ENCODE measurements around the gene ANXA1. TPM values are rescaled to one million over a fixed set of nuclear protein-coding genes. Genes with fewer than 3 reads are reported as not detected.
"Not testable (repeated sequence)": the region's sequence is repeated elsewhere in the genome, so short reads cannot be mapped to it uniquely, and the experiment has no call there.

The ANXA1 gene
- total RNA-seq, 2 experiments from 2014 or later, result 171 to 187 TPM

GRCh38 chr9:73182928-73183327 is 31.3 kb downstream of the ANXA1 start:
- POLR2A ChIA-PET, result no interaction called here
- Mint-ChIP-seq H3K27me3 (peaks cover 10% of the 10 kb centered on the region), H3K36me3 (no peaks in the 10 kb centered on the region), H3K9me3 (no peaks in the 10 kb centered on the region), H3K4me3 (no peak overlapping the region), H3K27ac (no peak overlapping the region), H3K4me1 (peaks cover 3% of the 10 kb centered on the region)
- no peak for ATAC-seq (ENCODE audit: low read depth)
- DNase-seq, result no peak

GRCh38 chr9:73183428-73183827 is 31.8 kb downstream of the ANXA1 start:
- no peak for ATAC-seq (ENCODE audit: low read depth)
- Mint-ChIP-seq H3K36me3 (no peaks in the 10 kb centered on the region), H3K4me3 (no peak overlapping the region), H3K9me3 (no peaks in the 10 kb centered on the region), H3K27me3 (peaks cover 13% of the 10 kb centered on the region), H3K27ac (no peak overlapping the region), H3K4me1 (peaks cover 3% of the 10 kb centered on the region)
- POLR2A ChIA-PET, result no interaction called here
- no peak for DNase-seq

GRCh38 chr9:73183917-73184861 is 32.5 kb downstream of the ANXA1 start:
- Mint-ChIP-seq H3K36me3 (no peaks in the 10 kb centered on the region), H3K9me3 (no peaks in the 10 kb centered on the region), H3K4me3 (no peak overlapping the region), H3K4me1 (peaks cover 3% of the 10 kb centered on the region), H3K27me3 (peaks cover 13% of the 10 kb centered on the region), H3K27ac (no peak overlapping the region)
- POLR2A ChIA-PET, result no interaction called here
- no peak for DNase-seq
- no peak for ATAC-seq (ENCODE audit: low read depth)

GRCh38 chr9:73191109-73191508 is 39.4 kb downstream of the ANXA1 start:
- POLR2A ChIA-PET; H3K36me3 Mint-ChIP-seq; H3K4me1 Mint-ChIP-seq; DNase-seq; H3K27ac Mint-ChIP-seq; H3K9me3 Mint-ChIP-seq; ATAC-seq (ENCODE audit: low read depth); H3K4me3 Mint-ChIP-seq: not testable (repeated sequence)
- H3K27me3 Mint-ChIP-seq, result peaks cover 27% of the 10 kb centered on the region

GRCh38 chr9:73194284-73194683 is 42.6 kb downstream of the ANXA1 start:
- H3K9me3 Mint-ChIP-seq, result no peaks in the 10 kb centered on the region
- ATAC-seq (ENCODE audit: low read depth), result no peak
- POLR2A ChIA-PET, result no interaction called here
- no peaks in the 10 kb centered on the region for H3K4me1 Mint-ChIP-seq
- no peak overlapping the region for H3K27ac Mint-ChIP-seq
- H3K27me3 Mint-ChIP-seq, result peaks cover 18% of the 10 kb centered on the region
- no peak for DNase-seq
- H3K4me3 Mint-ChIP-seq, result no peak overlapping the region
- H3K36me3 Mint-ChIP-seq, result no peaks in the 10 kb centered on the region

GRCh38 chr9:73199448-73199847 is 47.8 kb downstream of the ANXA1 start:
- H3K4me3 Mint-ChIP-seq, result no peak overlapping the region
- no peak overlapping the region for H3K27ac Mint-ChIP-seq
- peaks cover 13% of the 10 kb centered on the region for H3K27me3 Mint-ChIP-seq
- H3K4me1 Mint-ChIP-seq, result no peaks in the 10 kb centered on the region
- no peaks in the 10 kb centered on the region for H3K36me3 Mint-ChIP-seq
- DNase-seq, result no peak
- no peak for ATAC-seq (ENCODE audit: low read depth)
- POLR2A ChIA-PET, result no interaction called here
- H3K9me3 Mint-ChIP-seq, result no peaks in the 10 kb centered on the region

- DNase-seq (no peak), ATAC-seq (ENCODE audit: low read depth) (no peak)
- H3K4me3 Mint-ChIP-seq, result no peak overlapping the region
- POLR2A ChIA-PET, result no interaction called here
- no peaks in the 10 kb centered on the region for H3K4me1 Mint-ChIP-seq
- no peaks in the 10 kb centered on the region for H3K9me3 Mint-ChIP-seq
- no peaks in the 10 kb centered on the region for H3K36me3 Mint-ChIP-seq
- H3K27me3 Mint-ChIP-seq, result peaks cover 13% of the 10 kb centered on the region
- no peak overlapping the region for H3K27ac Mint-ChIP-seq
Observed at GRCh38 chr9:73199886-73200285, 48.2 kb downstream of the ANXA1 start.

GRCh38 chr9:73200694-73201452 is 49.2 kb downstream of the ANXA1 start:
- Mint-ChIP-seq H3K27ac (no peak overlapping the region), H3K4me1 (no peaks in the 10 kb centered on the region), H3K36me3 (no peaks in the 10 kb centered on the region), H3K4me3 (no peak overlapping the region), H3K9me3 (no peaks in the 10 kb centered on the region), H3K27me3 (peaks cover 6% of the 10 kb centered on the region)
- ATAC-seq (ENCODE audit: low read depth) (no peak), DNase-seq (no peak)
- POLR2A ChIA-PET, result no interaction called here

GRCh38 chr9:73202980-73203379 is 51.3 kb downstream of the ANXA1 start:
- Mint-ChIP-seq H3K9me3 (no peaks in the 10 kb centered on the region), H3K27ac (no peak overlapping the region), H3K27me3 (peaks cover under 1% of the 10 kb centered on the region), H3K4me1 (no peaks in the 10 kb centered on the region), H3K4me3 (no peak overlapping the region), H3K36me3 (no peaks in the 10 kb centered on the region)
- no peak for ATAC-seq (ENCODE audit: low read depth)
- POLR2A ChIA-PET, result no interaction called here
- DNase-seq, result no peak

GRCh38 chr9:73204936-73205335 is 53.3 kb downstream of the ANXA1 start:
- no peak overlapping the region for H3K27ac Mint-ChIP-seq
- ATAC-seq (ENCODE audit: low read depth) (no peak), DNase-seq (no peak)
- no peaks in the 10 kb centered on the region for H3K9me3 Mint-ChIP-seq
- no peaks in the 10 kb centered on the region for H3K36me3 Mint-ChIP-seq
- no peak overlapping the region for H3K4me3 Mint-ChIP-seq
- no peaks in the 10 kb centered on the region for H3K27me3 Mint-ChIP-seq
- H3K4me1 Mint-ChIP-seq, result no peaks in the 10 kb centered on the region
- POLR2A ChIA-PET, result no interaction called here

GRCh38 chr9:73206851-73207250 is 55.2 kb downstream of the ANXA1 start:
- Mint-ChIP-seq H3K36me3 (no peaks in the 10 kb centered on the region), H3K9me3 (no peaks in the 10 kb centered on the region), H3K27ac (no peak overlapping the region), H3K27me3 (no peaks in the 10 kb centered on the region), H3K4me1 (no peaks in the 10 kb centered on the region), H3K4me3 (no peak overlapping the region)
- POLR2A ChIA-PET, result no interaction called here
- DNase-seq (no peak), ATAC-seq (ENCODE audit: low read depth) (no peak)

GRCh38 chr9:73210886-73211666 is 59.4 kb downstream of the ANXA1 start:
- no peaks in the 10 kb centered on the region for H3K9me3 Mint-ChIP-seq
- DNase-seq (no peak), ATAC-seq (ENCODE audit: low read depth) (no peak)
- H3K4me3 Mint-ChIP-seq, result no peak overlapping the region
- no peaks in the 10 kb centered on the region for H3K36me3 Mint-ChIP-seq
- H3K27ac Mint-ChIP-seq, result no peak overlapping the region
- POLR2A ChIA-PET, result no interaction called here
- H3K4me1 Mint-ChIP-seq, result no peaks in the 10 kb centered on the region
- no peaks in the 10 kb centered on the region for H3K27me3 Mint-ChIP-seq

- Mint-ChIP-seq H3K9me3 (peaks cover 2% of the 10 kb centered on the region), H3K27ac (no peak overlapping the region), H3K4me1 (no peaks in the 10 kb centered on the region), H3K4me3 (no peak overlapping the region), H3K27me3 (no peaks in the 10 kb centered on the region), H3K36me3 (no peaks in the 10 kb centered on the region)
- POLR2A ChIA-PET, result no interaction called here
- DNase-seq, result no peak
- ATAC-seq (ENCODE audit: low read depth), result no peak
Observed at GRCh38 chr9:73213300-73213699, 61.6 kb downstream of the ANXA1 start.
